Subcutaneous abdominal adipose tissue (tissue), 5 donors: Measurements from ENCODE around the gene TBC1D22B.

Experiments used
- H3K27ac ChIP-seq: one replicate; pipeline ENCODE4 v1.7.0; 2013; ENCODE audit warnings: low read depth, mild to moderate bottlenecking, inconsistent platforms, low read length, moderate library complexity
- H3K27me3 ChIP-seq, 5 donors: one replicate each; pipeline ENCODE4 v1.7.0; 2013; ENCODE audit warnings: low read length in 5 of 5, inconsistent platforms in 1 of 5; ENCODE audit not compliant: control insufficient read depth in 5 of 5, insufficient read depth in 4 of 5
- H3K36me3 ChIP-seq, 5 donors: one replicate each; pipeline ENCODE4 v1.7.0; 2013; ENCODE audit warnings: low read length in 5 of 5; ENCODE audit not compliant: control insufficient read depth in 5 of 5, insufficient read depth in 5 of 5
- H3K4me1 ChIP-seq, 5 donors: one replicate each; pipeline ENCODE4 v1.7.0; 2013; ENCODE audit warnings: low read length in 5 of 5, mild to moderate bottlenecking in 3 of 5, moderate library complexity in 1 of 5; ENCODE audit not compliant: control insufficient read depth in 5 of 5, insufficient read depth in 5 of 5
- H3K4me3 ChIP-seq, 5 donors: one replicate each; pipeline ENCODE4 v1.7.0; 2013; ENCODE audit warnings: low read length in 5 of 5, low read depth in 1 of 5
- H3K9ac ChIP-seq, 5 donors: one replicate each; pipeline ENCODE4 v1.7.0; 2013; ENCODE audit warnings: low read length in 5 of 5, mild to moderate bottlenecking in 4 of 5, moderate library complexity in 3 of 5
- H3K9me3 ChIP-seq, 5 donors: one replicate each; pipeline ENCODE4 v1.7.0; 2013; ENCODE audit warnings: low read length in 5 of 5; ENCODE audit not compliant: control insufficient read depth in 5 of 5
- donor health status: healthy.
- donor health status: healthy.
- donor health status: healthy.
- donor health status: healthy.
- donor health status: healthy.

TBC1D22B gene

GRCh38 chr6:37308069-37308815 is 50.7 kb downstream of the TBC1D22B start:
- H3K36me3 ChIP-seq, result peaks cover 9 to 31% (median 17%) of the 10 kb centered on the region in 5 donors
- H3K4me3 ChIP-seq, result no peak overlapping the region
- H3K27me3 ChIP-seq, result no peaks in the 10 kb centered on the region
- no peak overlapping the region for H3K27ac ChIP-seq
- H3K4me1 ChIP-seq, result peaks cover 0 to 6% (median 2%) of the 10 kb centered on the region in 5 donors
- no peaks in the 10 kb centered on the region for H3K9me3 ChIP-seq
- no peak overlapping the region for H3K9ac ChIP-seq

GRCh38 chr6:37309046-37309445 is 51.5 kb downstream of the TBC1D22B start:
- H3K27ac ChIP-seq, result no peak overlapping the region

GRCh38 chr6:37309692-37310091 is 52.1 kb downstream of the TBC1D22B start:
- H3K4me3 ChIP-seq, result no peak overlapping the region
- H3K27me3 ChIP-seq, result no peaks in the 10 kb centered on the region
- no peaks in the 10 kb centered on the region for H3K4me1 ChIP-seq
- peaks cover 9 to 37% (median 27%) of the 10 kb centered on the region in 5 donors for H3K36me3 ChIP-seq
- no peak overlapping the region for H3K27ac ChIP-seq
- H3K9ac ChIP-seq, result no peak overlapping the region
- no peaks in the 10 kb centered on the region for H3K9me3 ChIP-seq

More at GRCh38 chr6:37309046-37309445, 51.5 kb downstream of the TBC1D22B start:
- H3K4me3 ChIP-seq, result no peak overlapping the region
- no peaks in the 10 kb centered on the region for H3K9me3 ChIP-seq
- no peaks in the 10 kb centered on the region for H3K4me1 ChIP-seq
- H3K36me3 ChIP-seq, result peaks cover 9 to 32% (median 22%) of the 10 kb centered on the region in 5 donors
- H3K27me3 ChIP-seq, result no peaks in the 10 kb centered on the region
- no peak overlapping the region for H3K9ac ChIP-seq

- no peak overlapping the region for H3K9ac ChIP-seq
- H3K36me3 ChIP-seq, result peaks cover 9 to 44% (median 29%) of the 10 kb centered on the region in 5 donors
- H3K4me3 ChIP-seq, result no peak overlapping the region
- H3K27me3 ChIP-seq, result no peaks in the 10 kb centered on the region
- H3K4me1 ChIP-seq, result no peaks in the 10 kb centered on the region
- H3K27ac ChIP-seq, result no peak overlapping the region
- H3K9me3 ChIP-seq, result no peaks in the 10 kb centered on the region
These were observed 53.4 kb downstream of the TBC1D22B start for GRCh38 chr6:37310966-37311365.

- Histone ChIP-seq H3K36me3 (peaks cover 5 to 48% (median 36%) of the 10 kb centered on the region in 5 donors), H3K4me3 (no peak overlapping the region), H3K4me1 (no peaks in the 10 kb centered on the region), H3K9me3 (no peaks in the 10 kb centered on the region), H3K27ac (no peak overlapping the region), H3K27me3 (no peaks in the 10 kb centered on the region), H3K9ac (no peak overlapping the region)
These were observed 54.3 kb downstream of the TBC1D22B start for GRCh38 chr6:37311741-37312473.

- Histone ChIP-seq H3K27me3 (no peaks in the 10 kb centered on the region), H3K4me1 (no peaks in the 10 kb centered on the region), H3K9me3 (no peaks in the 10 kb centered on the region), H3K9ac (no peak overlapping the region), H3K27ac (no peak overlapping the region), H3K36me3 (peaks cover 11 to 65% (median 56%) of the 10 kb centered on the region in 5 donors), H3K4me3 (no peak overlapping the region)
These were observed 56.3 kb downstream of the TBC1D22B start for GRCh38 chr6:37313723-37314486.

- Histone ChIP-seq H3K36me3 (peaks cover 11 to 72% (median 63%) of the 10 kb centered on the region in 5 donors), H3K9ac (no peak overlapping the region), H3K4me1 (no peaks in the 10 kb centered on the region), H3K27ac (no peak overlapping the region), H3K9me3 (no peaks in the 10 kb centered on the region), H3K27me3 (no peaks in the 10 kb centered on the region), H3K4me3 (no peak overlapping the region)
These were observed 57.0 kb downstream of the TBC1D22B start for GRCh38 chr6:37314487-37315156.

GRCh38 chr6:37315157-37315515 is 57.6 kb downstream of the TBC1D22B start:
- Histone ChIP-seq H3K9ac (no peak overlapping the region), H3K27ac (no peak overlapping the region), H3K9me3 (no peaks in the 10 kb centered on the region), H3K4me1 (no peaks in the 10 kb centered on the region), H3K27me3 (no peaks in the 10 kb centered on the region), H3K36me3 (peaks cover 11 to 77% (median 68%) of the 10 kb centered on the region in 5 donors), H3K4me3 (no peak overlapping the region)

- Histone ChIP-seq H3K4me1 (no peaks in the 10 kb centered on the region), H3K9ac (no peak overlapping the region), H3K36me3 (peaks cover 11 to 85% (median 74%) of the 10 kb centered on the region in 5 donors), H3K27ac (no peak overlapping the region), H3K4me3 (no peak overlapping the region), H3K9me3 (no peaks in the 10 kb centered on the region), H3K27me3 (no peaks in the 10 kb centered on the region)
These were observed 58.5 kb downstream of the TBC1D22B start for GRCh38 chr6:37316071-37316470.
